Measurements from ENCODE around the gene NEUROD1.

NEUROD1 gene

DNA sequence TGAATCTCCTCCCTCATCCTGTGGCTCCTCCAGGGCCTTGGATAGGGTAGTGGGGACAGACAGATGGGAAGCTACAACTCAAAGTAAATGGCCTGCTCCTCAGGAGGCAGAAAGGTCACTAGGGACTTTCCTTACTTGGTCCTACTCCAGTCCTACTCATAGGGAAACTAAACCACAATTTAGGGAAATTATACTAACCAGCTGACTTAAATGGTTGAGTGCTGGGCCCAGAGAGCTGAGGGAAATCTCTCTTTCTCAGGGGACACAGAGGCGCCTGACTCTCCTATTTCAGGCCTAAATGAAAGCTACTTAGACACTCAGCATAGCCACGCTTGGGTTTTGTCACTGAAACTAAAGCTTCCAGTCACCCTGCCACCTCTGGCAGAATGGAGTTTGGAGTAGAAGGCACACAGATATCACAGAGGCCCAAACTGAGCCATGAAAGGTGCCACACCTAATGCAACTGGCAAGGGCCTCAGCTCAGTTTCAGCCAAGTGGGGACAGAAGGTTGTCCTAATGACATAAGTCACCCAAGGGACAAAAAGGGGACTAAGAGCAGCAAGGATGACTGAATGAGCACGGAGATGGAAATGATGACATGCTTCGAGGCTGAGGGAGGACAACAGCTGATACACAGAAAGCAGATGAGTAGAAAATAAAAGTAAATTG lies 47.5 kb downstream of the NEUROD1 start:
- no peak for DNase-seq

DNA sequence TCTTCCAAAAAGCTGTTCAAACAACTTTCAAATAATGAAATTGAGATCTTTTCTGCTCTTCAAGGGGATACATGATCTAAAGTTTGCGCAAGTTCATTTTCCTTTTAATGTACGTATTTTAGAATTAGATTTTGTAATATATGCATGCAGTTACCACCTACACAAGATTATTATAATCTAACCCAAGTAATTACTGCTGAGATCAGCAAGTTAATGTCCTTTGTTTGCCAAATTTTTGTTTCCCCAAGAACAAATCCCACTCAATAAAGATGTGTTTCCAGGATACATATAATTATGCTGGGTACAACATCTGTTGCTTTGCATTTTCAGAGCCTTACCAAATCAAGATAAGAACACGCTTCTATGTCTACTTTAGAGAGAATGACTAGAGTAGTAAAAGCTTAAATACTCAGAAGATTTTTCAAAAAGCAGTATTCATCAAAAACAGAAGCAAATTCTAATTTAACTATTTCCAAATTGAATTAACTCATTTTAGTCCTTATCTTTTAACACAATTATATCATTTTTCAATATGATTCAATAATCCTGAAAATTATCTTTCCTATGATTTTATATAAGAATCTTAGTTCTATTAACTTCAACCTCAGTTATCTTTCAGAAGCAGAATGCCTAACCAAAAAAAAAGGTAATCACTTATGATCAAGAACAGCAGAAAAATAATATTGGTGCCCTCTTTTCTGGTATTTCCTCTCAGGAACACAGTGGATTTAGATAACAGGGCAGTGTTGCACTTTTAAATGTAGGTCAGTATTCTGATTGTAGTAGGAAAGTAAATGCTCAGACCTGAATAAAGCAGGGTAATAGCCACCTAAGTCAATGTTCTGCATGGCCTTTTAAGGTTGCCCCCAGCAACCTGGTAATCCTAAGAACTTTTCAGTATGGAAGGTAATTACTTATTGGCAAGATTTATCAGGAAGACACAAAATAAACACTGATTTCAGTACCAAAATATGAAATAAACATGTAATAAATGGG lies 51.4 kb downstream of the NEUROD1 start:
- DNase-seq = no peak

DNA sequence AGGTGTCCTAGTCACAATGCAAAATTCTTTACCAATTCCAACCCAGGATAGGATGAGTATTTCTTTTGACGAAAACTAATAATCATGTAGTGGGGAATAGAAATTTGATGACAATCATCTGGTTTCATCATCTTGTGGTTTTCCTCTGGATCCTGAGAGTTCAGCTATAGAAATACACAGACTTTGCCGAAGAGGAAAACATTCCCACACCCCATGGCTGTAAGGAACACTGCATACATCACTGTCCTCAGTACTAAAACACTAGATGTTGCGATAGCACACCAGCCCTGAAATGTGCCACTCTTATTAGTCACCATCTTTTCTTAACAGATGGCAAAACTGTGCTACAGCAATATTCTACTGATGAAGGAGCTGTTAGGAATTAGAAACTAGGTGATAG lies 52.8 kb downstream of the NEUROD1 start:
- no peak for DNase-seq

DNA sequence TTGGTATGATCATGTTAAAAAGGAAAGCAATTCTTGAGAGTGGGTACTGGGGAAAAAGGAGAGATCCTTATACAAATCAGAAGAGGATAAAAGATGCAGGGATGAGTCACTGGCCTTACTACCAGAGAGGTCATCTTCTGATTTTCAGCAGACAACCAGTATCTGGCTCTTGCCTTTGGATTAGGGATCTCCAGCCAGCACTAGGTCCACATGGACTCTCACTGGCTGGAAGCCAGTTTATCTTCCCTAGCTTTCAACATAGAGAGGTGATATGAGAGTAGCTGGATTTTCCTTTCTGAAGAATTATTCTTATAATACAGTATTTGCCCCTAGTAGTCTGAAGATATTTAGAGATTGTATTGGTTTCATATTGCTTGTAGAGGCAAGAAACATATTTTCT lies 53.6 kb downstream of the NEUROD1 start:
- DNase-seq = no peak
